ENCODE results near the gene LAPTM5. TPM values are rescaled to one million over a fixed set of nuclear protein-coding genes. Genes with fewer than 3 reads are reported as not detected.

The LAPTM5 gene
- total and polyA plus RNA-seq, 8 donors, result 4.6 to 48.4 (median 35.4) TPM

GRCh38 chr1:30721812-30722537 is 35.6 kb downstream of the LAPTM5 start:
- 59 to 82% (median 62%) methylated on average over 7 to 9 of the region's 9 CpGs for WGBS, 5 donors
- Histone ChIP-seq H3K4me3 (no peak overlapping the region), H3K27ac (no peak overlapping the region), H3K4me1 (peaks cover 12 to 35% (median 14%) of the 10 kb centered on the region in 4 donors), H3K27me3 (no peaks in the 10 kb centered on the region), H3K9me3 (no peaks in the 10 kb centered on the region), H3K36me3 (peaks cover 0 to 39% (median 32%) of the 10 kb centered on the region in 4 donors)
- peak; percentile 67 to 68 for DNase-seq
- intact Hi-C loops (cut with DNase I; ENCODE audit: low total_unique reads), result loop anchor here (2.0 to 5.0 kb wide), 2 partner anchors 57 to 190 kb away; no protein-coding TSS in a partner anchor
- TF ChIP-seq, protein P1, sequence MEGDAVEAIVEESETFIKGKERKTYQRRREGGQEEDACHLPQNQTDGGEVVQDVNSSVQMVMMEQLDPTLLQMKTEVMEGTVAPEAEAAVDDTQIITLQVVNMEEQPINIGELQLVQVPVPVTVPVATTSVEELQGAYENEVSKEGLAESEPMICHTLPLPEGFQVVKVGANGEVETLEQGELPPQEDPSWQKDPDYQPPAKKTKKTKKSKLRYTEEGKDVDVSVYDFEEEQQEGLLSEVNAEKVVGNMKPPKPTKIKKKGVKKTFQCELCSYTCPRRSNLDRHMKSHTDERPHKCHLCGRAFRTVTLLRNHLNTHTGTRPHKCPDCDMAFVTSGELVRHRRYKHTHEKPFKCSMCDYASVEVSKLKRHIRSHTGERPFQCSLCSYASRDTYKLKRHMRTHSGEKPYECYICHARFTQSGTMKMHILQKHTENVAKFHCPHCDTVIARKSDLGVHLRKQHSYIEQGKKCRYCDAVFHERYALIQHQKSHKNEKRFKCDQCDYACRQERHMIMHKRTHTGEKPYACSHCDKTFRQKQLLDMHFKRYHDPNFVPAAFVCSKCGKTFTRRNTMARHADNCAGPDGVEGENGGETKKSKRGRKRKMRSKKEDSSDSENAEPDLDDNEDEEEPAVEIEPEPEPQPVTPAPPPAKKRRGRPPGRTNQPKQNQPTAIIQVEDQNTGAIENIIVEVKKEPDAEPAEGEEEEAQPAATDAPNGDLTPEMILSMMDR (IDR thresholded peaks at IDR 0.05), result no peak
- TF ChIP-seq POLR2A (IDR thresholded peaks at IDR 0.05), result no peak

- TF ChIP-seq POLR2A (IDR thresholded peaks at IDR 0.05) (no peak), EP300 (IDR thresholded peaks at IDR 0.05) (no peak), POLR2AphosphoS5 (IDR thresholded peaks at IDR 0.05) (no peak)
- TF ChIP-seq, protein P1 (IDR thresholded peaks at IDR 0.05), result no peak
- no peaks in the 10 kb centered on the region for H3K27me3 ChIP-seq
- 93 to 96% (median 95%) methylated on average over 17 to 27 of the region's 27 CpGs for WGBS, 5 donors
- peaks cover 12 to 35% (median 14%) of the 10 kb centered on the region in 4 donors for H3K4me1 ChIP-seq
- DNase-seq, result no peak
- intact Hi-C loops (cut with DNase I; ENCODE audit: low total_unique reads), result loop anchor here (2.0 to 5.0 kb wide), 2 partner anchors 57 to 191 kb away; no protein-coding TSS in a partner anchor
- H3K36me3 ChIP-seq, result peaks cover 0 to 39% (median 32%) of the 10 kb centered on the region in 4 donors
- no peak overlapping the region for H3K27ac ChIP-seq
- H3K9me3 ChIP-seq, result no peaks in the 10 kb centered on the region
- H3K4me3 ChIP-seq, result no peak overlapping the region
These were observed 36.2 kb downstream of the LAPTM5 start for GRCh38 chr1:30721341-30721793.

- H3K4me1 ChIP-seq, result peaks cover 12 to 35% (median 14%) of the 10 kb centered on the region in 4 donors
- intact Hi-C loops (cut with DNase I; ENCODE audit: low total_unique reads), result loop anchor here (2.0 to 5.0 kb wide), 2 partner anchors 58 to 192 kb away; no protein-coding TSS in a partner anchor
- peaks cover 0 to 5% (median 0%) of the 10 kb centered on the region in 4 donors for H3K9me3 ChIP-seq
- TF ChIP-seq, protein P1 (IDR thresholded peaks at IDR 0.05), result no peak
- TF ChIP-seq POLR2AphosphoS5 (IDR thresholded peaks at IDR 0.05) (no peak), EP300 (IDR thresholded peaks at IDR 0.05) (no peak), POLR2A (IDR thresholded peaks at IDR 0.05) (no peak)
- peaks cover 0 to 30% (median 25%) of the 10 kb centered on the region in 4 donors for H3K36me3 ChIP-seq
- H3K27me3 ChIP-seq, result no peaks in the 10 kb centered on the region
- no peak overlapping the region for H3K27ac ChIP-seq
- no peak for DNase-seq
- no peak overlapping the region for H3K4me3 ChIP-seq
- WGBS, 5 donors, result 85 to 89% (median 88%) methylated on average over 16 of the region's 16 CpGs
These were observed 37.0 kb downstream of the LAPTM5 start for GRCh38 chr1:30720271-30721223.
